Activated T-cell treated with anti-CD3 and anti-CD28 coated beads for 4 hours (primary cell): ENCODE measurements around the gene C10orf95.

Source experiments
- DNase-seq: peaks from one replicate; pipeline ENCODE4 v3.0.0-alpha.2; 2020

Gene C10orf95

DNA sequence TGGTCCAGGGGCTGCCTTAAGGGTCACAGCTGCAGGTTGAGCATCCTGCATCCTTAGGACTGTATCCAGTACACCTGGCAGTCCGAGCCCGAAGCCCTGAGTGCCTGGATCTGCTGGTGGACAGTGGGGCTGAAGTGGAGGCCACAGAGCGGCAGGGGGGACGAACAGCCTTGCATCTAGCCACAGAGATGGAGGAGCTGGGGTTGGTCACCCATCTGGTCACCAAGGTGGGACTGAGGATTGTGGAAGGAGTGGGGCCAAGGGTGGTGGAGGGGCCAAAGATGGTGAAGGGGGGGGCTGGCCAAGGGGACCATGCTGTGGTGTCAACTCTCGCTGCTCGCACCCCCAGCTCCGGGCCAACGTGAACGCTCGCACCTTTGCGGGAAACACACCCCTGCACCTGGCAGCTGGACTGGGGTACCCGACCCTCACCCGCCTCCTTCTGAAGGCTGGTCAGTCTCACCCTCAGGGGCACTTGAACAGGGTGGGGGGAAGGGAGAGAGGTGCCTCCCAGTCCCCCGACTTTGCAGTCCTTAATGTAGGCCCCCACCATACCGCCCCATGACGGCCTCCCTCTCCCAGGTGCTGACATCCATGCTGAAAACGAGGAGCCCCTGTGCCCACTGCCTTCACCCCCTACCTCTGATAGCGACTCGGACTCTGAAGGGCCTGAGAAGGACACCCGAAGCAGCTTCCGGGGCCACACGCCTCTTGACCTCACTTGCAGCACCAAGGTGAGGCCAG is 50.6 kb downstream of the C10orf95 start:
- no peak for DNase-seq

- DNase-seq = no peak
Observed at GRCh38 chr10:102400076-102400475, 51.3 kb downstream of the C10orf95 start.
